Measurements from ENCODE around the gene ARHGAP22. TPM values are rescaled to one million over a fixed set of nuclear protein-coding genes. Genes with fewer than 3 reads are reported as not detected.

ARHGAP22 gene
- total and polyA plus RNA-seq, 2 experiments from 2014 or later = 4.8 to 10.7 TPM

DNA sequence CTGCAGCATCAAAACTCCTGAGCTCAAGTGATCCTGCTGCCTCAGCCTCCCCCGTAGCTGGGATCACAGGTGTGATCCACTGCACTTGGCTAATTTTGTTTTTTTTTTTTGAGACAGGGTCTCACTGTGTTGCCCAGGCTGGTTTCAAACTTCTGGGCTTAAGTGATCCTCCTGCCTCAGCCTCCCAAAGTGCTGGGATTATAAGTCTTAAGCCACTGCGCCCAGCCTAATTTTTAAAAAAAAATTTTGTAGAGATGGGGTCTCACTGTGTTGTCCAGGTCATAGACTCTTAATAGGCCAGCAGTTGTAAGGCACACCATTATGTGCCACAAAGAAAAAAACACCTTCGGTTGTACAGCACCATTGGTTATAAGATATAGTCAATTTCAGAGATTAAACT is 176.0 kb downstream of the ARHGAP22 start:
- Mint-ChIP-seq H3K27ac (no peak overlapping the region), H3K36me3 (ENCODE audit: low read depth) (peaks cover 5% of the 10 kb centered on the region; the same call in 1 of the 3 replicates), H3K9me3 (no peaks in the 10 kb centered on the region), H3K27me3 (ENCODE audit: insufficient read depth, low read depth, poor library complexity) (peaks cover 2% of the 10 kb centered on the region), H3K4me3 (no peak overlapping the region), H3K4me1 (no peaks in the 10 kb centered on the region)
- Histone ChIP-seq H4K20me1 (replicated peaks; ENCODE audit: insufficient read depth) (no peaks in the 10 kb centered on the region; the same call in 1 of the 2 replicates), H2AFZ (no peak overlapping the region), H3K27ac (ENCODE audit: low read depth) (no peak overlapping the region), H3K79me2 (replicated peaks; ENCODE audit: insufficient read depth) (no peaks in the 10 kb centered on the region), H3K36me3 (ENCODE audit: insufficient read depth) (0 out of 2 replicates have a peak, but pooled peaks cover 5% of the 10 kb centered on the region), H3K4me3 (no peak overlapping the region), H3K27me3 (ENCODE audit: insufficient read depth) (no peaks in the 10 kb centered on the region), H3K4me1 (ENCODE audit: insufficient read depth) (no peaks in the 10 kb centered on the region), H3F3A (replicated peaks; ENCODE audit: low read depth) (no peaks in the 10 kb centered on the region), H3K4me2 (no peak overlapping the region), H3K9me2 (ENCODE audit: insufficient read depth) (no peaks in the 10 kb centered on the region)
- TF ChIP-seq NANOG (IDR thresholded peaks at IDR 0.05; ENCODE audit: borderline replicate concordance) (no peak), REST (IDR thresholded peaks at IDR 0.05; ENCODE audit: unreplicated experiment) (no peak), ZNF331 (CRISPR knock-in tag; IDR thresholded peaks at IDR 0.05; ENCODE audit: low read depth) (no peak), CTCF (conservative IDR thresholded peaks at IDR 0.05; ENCODE audit: low read depth in 2 of 2) (no peak), POLR2AphosphoS5 (IDR thresholded peaks at IDR 0.05; ENCODE audit: low read depth) (no peak), ETS1 (IDR thresholded peaks at IDR 0.05) (no peak), EZH2 (IDR thresholded peaks at IDR 0.05; ENCODE audit: low read depth, unreplicated experiment) (no peak), STAT1 (IDR thresholded peaks at IDR 0.05; ENCODE audit: unreplicated experiment) (no peak), CREB1 (CRISPR knock-in tag; IDR thresholded peaks at IDR 0.05; ENCODE audit: low read depth) (no peak), ZNF114 (CRISPR knock-in tag; IDR thresholded peaks at IDR 0.05) (no peak), JUNB (IDR thresholded peaks at IDR 0.05; ENCODE audit: unreplicated experiment) (no peak), ZNF462 (CRISPR knock-in tag; IDR thresholded peaks at IDR 0.05) (no peak), EZH2phosphoT487 (IDR thresholded peaks at IDR 0.05; ENCODE audit: unreplicated experiment) (no peak)
- DNase-seq (ENCODE audit: low spot score) (no peak), ATAC-seq (no peak)

Measured in GM23338 (cell line).